GM19238 (cell line): ENCODE results near the gene APBA2.

ENCODE experiments used
- DNase-seq: peaks from one replicate; pipeline ENCODE4 v3.0.0; 2011; ENCODE audit warnings: low spot score; ENCODE audit not compliant: insufficient read length

Gene APBA2

DNA sequence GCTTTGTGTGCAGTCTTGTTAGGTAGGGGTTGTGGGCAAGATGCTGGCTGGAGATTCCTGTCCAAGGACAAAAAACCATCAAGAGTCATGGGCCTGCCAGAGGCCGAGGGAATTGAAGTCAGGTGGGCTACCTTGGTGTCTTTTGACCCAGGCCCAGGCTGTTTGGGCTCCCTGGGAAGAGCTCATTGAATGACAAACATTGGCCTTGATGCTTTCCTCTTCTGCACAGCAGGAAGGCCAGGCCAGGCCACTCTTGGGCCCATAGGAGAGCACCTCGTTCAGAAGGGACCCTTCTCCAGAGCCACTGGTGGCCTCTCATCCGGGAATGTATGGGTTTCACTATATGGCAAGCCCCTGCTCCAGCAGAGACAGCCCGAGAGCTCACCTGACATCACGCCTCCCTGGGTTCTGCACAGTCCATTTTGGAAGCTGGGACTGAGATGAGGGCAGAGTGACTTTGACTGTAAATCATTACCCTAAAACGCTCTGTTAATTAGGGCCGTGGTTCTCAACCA is 214.8 kb downstream of the APBA2 start:
- DNase-seq, result no peak

DNA sequence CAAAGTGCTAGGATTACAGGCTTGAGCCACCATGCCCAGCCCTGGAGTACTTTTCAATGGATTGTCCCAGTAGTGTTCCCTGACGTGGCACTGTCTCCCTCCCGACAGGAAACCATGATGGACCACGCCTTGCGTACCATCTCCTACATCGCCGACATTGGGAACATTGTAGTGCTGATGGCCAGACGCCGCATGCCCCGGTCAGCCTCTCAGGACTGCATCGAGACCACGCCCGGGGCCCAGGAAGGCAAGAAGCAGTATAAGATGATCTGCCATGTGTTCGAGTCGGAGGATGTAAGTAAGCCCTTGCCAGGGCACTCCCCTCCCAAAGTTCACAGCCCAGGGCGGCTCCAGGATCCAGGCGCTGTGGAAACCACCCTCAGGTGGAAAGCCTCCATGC is 215.7 kb downstream of the APBA2 start:
- DNase-seq, result no peak

DNA sequence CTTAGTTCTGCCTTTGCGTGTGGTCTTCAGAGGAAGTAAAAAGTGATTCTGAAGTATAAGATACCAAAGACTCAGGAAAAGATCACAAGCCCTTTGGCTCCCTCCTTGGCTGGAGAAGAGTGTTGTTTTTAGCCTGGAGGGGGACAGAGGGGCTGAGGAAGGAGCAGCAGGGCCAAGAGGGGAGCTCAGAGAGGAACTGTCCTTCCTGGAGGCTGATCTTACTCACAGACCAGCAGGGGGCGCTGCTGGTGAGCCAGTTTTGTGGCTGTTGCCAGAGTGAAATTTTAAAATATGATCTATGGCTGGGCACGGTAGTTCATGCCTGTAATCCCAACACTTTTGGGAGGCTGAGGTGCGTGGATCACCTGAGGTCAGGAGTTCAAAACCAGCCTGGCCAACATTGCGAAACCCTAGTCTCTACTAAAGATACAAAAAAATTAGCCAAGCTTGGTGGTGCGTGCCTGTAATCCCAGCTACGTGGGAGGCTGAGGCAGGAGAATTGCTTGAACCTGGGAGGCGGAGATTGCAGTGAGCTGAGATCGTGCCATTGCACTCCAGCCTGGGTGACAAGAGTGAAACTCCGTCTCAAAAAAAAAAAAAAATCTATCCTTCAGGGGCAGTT is 216.5 kb downstream of the APBA2 start:
- DNase-seq, result peak; percentile 39

DNA sequence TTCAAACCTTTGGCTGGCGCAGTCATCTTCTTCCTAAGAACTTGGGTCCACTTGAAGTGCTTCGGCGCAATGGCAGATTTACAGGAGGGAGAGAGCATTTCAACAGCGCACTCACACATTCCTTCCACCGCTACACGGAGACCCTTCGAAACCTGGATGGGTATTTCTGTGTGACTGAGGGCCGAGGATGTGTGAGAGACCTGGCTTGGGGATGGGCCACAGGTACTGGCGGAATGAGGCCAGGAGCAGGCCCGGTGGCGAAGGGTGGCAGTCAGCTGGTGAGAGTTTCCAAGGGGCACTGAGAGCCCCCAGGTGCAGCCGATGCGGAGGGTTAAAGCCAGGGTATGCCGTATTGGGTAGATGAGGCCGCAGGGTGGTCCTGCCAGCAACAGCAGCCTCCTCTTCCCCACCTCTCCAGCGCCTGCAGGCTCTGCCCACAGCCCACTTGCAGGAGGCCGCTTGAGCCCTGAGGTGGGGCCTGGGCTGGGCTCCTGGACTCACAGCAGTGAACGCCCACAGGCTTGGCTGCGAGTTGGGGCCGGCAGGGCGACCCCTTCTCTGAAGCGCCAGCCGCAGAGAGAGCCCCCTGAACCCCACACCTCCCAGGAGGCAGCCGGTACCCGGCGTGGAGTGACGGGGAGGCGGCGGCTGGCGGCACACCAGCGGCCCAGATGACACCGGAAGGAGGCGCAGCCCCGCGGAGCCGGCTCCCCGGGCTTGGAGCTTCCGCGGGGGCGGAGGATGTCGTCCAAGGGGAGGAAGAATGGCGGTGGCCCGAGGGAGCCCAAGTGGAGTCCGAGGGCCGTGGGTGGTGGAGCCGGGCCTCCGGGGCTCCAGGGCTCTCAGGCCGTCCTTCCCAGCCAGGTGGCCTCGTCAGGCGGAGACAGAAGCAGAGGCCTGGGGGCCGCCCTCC is 217.4 kb downstream of the APBA2 start:
- DNase-seq, result no peak

DNA sequence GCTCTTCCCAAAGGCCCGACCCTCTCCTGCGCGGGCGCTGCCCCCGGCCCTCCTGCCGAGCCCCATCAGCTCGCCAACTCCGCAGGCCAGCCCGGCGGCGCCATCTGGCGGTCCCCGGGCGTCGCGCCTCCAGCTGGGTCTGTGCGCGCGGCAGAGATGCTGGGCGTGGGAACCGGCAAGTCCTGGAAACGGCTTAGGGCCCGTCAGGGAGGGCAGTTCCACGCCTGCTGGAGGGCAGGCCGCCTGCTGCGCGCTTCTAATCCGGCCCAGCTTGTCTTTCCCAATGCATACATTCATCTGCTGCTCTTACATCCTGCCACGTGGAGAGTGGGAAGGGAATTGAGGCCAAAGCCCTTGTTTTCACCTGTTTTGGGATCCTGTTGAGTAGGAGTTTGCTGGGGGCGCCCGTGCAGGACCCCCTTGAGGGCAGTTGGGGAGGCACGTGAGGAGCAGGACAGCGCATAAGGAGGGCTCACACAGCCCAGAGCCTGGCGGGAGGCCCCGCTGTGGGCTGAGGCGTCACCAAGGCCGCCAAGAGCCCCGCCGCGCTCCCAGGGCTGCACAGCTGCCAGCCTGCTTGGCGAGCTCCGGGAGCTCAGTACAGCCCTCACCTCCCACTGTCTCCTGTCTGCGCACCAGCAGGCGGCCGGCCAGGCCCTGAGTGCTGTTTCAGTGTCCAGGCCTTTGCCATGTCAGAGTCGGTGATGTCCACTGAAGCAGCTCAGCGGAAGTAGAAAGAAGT is 218.2 kb downstream of the APBA2 start:
- DNase-seq, result peak; percentile 43

DNA sequence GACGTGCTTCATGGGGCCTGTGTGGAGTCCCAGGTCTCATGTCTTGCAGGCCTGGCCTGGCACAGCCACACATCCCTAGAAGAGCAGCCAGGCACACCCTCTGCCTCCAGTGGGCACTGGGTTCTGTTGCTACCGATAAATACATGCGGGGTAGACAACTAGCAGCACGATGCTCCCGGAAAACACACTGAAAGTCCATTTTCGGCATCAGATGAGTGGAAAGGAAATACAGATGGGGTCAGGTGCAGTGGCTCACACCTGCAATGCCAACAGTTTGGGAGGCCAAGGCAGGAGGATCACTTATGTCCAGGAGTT is 218.7 kb downstream of the APBA2 start:
- no peak for DNase-seq

DNA sequence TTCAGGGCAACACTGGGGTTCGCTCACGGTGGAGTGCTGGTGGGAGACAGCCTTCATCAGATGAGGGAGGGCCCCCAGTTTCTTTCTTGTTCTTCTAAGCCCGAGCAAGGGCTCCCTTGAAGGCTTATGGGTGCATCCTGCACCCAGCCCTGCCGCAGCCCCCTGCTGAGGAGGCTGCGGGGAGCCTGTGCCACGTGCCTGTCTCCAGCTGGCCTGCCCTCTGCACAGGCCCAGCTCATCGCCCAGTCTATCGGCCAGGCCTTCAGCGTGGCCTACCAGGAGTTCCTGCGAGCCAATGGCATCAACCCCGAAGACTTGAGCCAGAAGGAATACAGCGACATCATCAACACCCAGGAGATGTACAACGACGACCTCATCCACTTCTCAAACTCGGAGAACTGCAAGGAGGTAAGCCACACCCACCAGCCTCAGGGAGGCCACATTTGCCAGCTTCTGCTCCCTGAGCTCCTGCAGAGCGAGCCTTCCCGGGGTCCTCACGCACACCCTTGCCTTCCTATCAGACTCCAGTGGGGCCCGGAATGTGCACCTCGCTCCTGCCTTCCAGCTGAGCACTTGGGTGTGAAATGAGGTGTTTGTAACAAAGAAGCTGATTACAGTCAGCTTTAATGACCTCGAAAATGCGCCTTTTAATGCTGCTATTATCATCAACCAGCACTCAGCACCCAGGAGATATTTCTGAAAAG is 219.5 kb downstream of the APBA2 start:
- no peak for DNase-seq

DNA sequence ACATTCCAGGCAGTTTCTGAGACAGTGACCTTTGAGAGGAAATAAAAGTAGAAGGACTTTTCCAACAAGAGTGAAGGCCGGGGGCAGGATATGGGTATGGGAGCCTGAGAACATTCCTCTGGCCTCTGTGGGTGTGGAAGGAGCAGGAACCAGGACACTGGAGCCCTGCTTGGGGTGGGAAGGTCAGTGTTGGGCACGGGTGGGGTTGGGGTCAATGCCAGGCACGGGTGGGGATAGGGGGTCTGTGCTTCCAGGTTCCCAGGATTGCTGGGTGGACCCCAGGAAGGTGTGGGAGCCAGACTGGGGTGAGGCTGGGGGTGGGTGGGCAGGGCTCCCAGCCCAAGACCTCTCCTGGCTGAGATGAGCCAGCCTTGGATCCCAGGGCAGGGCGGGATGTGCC is 220.3 kb downstream of the APBA2 start:
- no peak for DNase-seq

DNA sequence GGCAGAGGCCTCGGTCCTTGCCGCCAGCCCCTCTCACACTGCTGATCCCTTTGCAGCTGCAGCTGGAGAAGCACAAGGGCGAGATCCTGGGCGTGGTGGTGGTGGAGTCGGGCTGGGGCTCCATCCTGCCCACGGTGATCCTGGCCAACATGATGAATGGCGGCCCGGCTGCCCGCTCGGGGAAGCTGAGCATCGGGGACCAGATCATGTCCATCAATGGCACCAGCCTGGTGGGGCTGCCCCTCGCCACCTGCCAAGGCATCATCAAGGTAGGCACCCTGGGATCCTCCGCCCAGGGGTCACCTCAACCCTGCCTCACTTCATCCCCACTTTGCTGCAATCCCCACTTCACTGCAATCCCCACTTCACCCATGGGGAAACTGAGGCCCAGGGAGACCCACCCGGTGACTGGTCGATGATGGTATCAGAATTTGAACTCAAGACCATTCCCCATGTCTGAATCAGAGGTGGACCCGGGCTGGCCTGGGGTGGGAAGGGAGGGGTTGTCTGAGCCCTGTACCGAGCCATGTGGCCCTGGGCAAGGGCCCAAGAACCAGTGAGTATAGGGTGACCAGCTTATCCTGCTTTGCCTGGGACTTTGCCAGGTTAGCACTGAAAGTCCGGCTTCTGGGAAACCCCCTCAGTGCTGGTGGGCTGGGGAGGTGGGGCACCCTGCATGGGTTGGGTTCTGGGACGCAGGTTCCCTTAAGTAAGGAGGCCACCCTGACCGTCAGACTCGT is 220.9 kb downstream of the APBA2 start:
- DNase-seq, result no peak

DNA sequence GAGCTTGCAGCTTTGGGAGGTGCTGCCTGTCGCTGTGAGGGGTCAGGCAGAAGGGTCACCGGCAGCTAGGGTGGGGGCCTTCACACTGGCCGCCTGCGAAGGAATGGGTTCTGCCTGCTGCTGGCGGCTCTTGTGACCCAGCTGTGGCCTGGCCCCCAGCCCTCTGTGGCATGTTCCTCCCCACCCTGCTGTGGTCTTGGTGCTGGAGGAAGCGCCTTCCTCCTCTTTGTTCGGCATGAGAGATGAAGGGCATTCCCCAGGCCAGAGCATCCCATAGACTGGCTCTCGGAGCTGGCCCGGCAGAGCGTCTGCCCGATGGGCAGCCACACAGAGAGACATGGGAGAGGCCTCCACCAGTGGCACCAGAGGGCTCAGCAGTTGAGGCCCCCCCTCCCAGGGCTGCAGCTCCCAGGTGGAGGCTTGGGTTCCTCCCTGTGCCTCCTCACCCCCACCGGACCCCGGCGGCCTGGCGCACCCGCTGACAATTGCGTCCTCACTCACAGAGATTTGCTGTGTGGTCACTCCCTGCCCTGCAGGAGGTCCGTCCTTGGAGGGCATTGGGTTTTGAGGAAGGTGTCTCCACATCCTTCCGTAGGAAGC is 221.6 kb downstream of the APBA2 start:
- no peak for DNase-seq

DNA sequence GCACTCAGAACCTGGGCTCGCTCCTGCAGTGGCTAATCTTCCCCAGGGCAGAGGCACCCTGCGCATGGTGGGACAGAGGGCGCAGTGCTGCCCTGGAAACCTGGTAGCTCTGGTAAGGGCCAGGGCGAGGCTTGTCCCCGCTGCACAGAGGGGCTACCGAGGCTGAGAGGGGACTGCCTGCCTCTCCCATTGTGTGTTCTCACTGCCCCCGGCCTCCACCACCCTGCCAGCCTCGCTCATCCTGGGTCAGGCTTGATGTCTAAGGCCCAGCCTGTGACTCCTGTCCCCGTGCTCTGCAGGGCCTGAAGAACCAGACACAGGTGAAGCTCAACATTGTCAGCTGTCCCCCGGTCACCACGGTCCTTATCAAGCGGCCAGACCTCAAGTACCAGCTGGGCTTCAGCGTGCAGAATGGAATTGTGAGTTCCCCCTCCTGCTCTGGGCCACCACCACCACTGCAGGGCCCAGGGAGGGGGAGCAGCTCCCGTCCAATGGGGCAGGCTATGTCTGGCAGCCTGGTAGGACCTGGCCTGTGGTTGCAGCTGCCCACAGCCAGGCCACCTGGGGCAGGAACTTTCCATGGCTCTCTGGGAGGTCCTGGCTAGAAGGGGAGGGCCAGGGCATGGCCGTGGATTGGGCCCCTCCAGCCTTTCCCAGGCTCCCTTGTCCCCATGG is 222.3 kb downstream of the APBA2 start:
- DNase-seq, result no peak

DNA sequence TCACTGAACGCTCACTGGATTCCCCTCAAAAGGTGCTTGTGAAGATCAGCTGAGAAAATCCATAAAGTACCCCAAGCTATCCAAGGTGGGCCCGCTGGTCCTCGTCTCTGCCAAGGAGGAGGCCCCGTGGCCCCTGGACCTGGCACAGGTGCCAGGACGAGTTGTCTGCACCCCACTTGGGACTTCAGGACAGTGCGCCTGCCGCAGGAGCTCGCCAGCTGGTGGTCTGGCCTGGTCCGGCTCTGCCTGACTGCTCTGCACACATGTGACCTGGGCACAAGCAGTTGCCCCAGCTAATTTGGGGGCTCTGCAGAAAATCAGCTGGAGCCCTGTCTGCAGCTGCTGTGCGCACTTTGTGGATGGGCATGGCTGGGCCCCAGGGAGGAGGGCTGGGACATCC is 224.0 kb downstream of the APBA2 start:
- DNase-seq, result no peak

DNA sequence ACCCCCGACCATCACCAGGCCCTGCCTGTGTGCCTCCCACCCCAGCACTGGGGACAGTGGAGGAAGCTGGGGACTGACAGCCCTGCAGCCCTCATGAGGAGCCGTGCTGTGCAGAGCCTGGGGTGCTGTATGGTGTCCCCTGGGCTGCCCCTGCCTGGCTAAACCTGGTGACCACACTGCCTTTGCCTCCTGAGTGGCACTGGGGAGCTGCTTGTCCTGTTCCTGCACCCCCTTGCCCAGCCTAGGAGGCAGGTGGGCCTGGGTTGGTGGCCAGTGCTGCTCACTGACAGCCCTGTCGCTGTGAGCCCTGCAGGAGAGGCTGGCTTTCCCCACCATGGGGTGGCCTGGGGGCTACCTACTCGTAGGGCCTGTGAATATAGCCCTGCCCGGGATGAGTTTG is 224.4 kb downstream of the APBA2 start:
- no peak for DNase-seq

DNA sequence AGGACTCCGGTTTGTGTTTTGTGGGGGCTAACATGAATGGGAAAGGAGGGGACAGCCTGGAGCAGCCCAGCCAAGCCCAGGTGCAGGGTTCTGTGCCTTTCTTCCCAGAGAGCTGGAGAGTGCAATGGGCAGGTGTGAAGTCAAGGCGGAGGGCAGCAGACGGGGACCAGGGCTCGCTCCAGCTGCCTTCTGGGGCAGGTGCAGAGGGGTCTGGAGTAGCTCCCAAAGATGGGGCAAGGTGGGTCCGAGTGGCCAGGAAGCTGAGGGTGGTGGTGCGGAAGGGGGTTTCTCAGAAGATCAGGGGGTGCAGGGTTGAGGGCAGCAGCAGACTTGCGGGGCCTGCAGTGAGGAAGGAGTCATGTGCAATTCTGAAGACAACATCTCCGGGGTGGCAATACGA is 225.0 kb downstream of the APBA2 start:
- no peak for DNase-seq

DNA sequence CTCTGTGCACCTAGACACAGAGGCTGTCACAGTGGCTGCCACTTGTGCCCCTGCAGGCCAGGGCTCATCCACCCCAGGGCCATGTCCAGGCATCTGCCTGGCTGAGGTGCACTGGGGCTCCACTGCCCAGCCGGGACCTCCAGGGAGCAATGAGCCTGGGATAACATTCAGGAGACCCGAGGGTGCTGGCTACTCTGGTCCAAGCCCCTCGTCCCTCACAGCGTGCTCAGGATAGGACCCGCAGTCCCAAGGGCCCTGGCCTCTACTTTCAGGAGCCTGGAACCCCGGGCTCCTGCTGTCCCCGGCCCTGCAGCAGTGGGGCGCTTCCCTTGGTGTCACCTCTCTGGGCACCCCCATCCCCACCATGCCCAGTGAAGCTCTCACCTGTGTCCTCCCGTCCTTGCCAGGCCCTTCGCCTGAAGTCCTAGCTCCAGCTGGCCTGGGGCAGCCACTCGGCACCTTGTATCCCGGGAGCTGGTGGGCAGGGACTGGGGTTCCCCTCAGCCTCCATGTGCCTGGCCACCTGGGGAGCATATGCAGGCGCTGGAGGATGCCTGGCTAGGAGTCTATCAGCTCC is 226.0 kb downstream of the APBA2 start:
- DNase-seq, result no peak

DNA sequence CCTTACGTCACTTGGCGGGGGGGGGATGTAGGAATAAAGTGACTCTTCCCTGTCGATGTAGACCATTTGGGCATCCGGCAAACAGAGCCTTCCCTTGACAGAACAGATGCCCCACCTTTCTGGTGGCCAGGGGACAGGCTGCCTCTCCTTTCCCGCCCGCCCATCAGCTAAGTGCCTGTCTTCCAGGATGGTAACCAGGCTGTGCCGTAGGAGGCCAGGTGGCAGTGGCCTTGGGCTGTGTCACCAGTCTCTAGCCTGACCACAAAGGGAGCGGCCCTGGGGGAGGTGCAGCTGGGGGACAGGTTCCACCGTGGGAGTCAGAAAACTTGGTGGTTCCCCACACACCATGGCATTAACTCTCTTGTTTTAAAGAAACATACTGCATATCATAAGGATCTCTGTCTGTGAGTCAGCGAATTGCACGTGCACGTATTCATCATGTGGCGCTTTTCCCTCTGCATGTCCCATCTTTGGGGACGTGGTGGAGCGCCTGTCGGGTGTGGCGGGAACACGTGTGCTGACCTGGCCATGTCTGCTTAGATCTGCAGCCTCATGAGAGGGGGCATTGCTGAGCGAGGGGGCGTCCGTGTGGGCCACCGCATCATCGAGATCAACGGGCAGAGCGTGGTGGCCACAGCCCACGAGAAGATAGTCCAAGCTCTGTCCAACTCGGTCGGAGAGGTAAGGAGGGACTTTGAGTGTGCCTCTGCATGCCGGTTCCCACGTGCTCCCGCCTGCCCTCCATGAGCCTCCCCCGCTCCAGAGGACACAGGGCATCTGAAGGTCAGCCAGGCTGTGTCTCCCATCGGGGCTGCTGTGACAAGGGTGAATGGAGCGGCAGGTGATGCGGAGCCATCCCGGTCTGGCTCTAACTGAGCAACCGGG is 227.8 kb downstream of the APBA2 start:
- no peak for DNase-seq

DNA sequence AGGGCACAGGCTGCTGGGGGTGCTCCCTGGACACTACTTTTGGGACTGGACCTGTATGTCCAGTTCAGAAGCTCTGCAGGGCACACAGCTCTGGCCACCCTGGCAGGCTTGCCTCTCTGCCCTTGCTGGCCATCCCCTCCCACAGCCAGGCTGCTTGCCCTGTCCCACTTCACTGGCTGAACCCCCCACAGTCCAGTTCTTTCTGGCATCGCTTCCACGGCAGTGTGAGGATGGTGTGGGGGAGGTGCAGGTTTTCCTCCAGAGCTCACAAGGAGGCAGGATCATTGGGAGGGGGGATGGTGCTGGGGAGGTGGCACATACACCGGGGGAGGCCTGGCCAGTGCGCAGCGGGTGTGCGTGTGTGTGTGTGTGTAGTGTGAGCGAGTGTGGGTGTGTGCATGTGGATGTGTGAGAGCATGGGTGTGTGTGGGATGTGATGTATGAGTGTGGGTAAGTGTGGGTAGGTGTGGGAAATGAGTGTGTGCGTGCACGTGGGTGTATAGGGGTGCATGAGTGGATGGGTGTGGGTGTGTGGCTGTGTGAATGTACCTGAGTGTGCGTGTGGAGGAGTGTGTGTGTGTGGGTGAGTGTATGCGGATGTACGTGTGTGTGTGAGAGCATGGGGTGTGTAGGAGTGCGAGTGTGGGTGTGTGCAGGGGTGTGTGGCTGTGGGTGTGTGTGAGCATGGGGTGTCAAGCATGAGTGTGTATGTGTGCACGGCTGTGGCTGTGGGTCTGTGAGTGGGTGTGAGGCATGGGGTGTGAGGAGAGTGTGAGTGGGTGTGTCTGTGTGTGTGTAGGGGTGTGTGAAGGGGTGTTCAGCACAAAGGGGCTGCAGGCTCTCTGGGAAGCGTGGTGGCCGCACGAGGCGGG is 228.7 kb downstream of the APBA2 start:
- no peak for DNase-seq
